GM12878 (cell line): ENCODE measurements around the gene HUS1. TPM values are rescaled to one million over a fixed set of nuclear protein-coding genes. Genes with fewer than 3 reads are reported as not detected.

Source experiments
- ATAC-seq: fragments of 200-7000 bp; cut with Tn5 transposase; 3 replicates; pipeline ENCODE4 v1.9.1; 2020; ENCODE audit warnings: mild to moderate bottlenecking, moderate library complexity
- BruUV-seq: library from RNA; stranded (reverse); fragments of 400-500 nt; replicated peaks from 2 replicates; lab custom pipeline; 2021; lab: Mats Ljungman, UMichigan
- CTCF ChIA-PET: fragments of 300-600 bp; sonication (Branson Sonifier 250); formaldehyde crosslinking; extraction: SDS; loops from one replicate; lab custom pipeline; 2021; ENCODE audit warnings: inconsistent platforms; lab: Yijun Ruan, JAX
- POLR2A ChIA-PET: fragments of 350-600 bp; formaldehyde crosslinking; extraction: SDS; loops from one replicate; lab custom pipeline; 2021; ENCODE audit warnings: inconsistent platforms; lab: Charles Lee
- RAD21 ChIA-PET: fragments of 300-600 bp; sonication (Branson Sonifier 250); formaldehyde crosslinking; loops from one replicate; lab custom pipeline; 2023; ENCODE audit warnings: antibody characterized with exemption; ENCODE audit not compliant: unreplicated experiment; lab: Charles Lee
- SMC1A ChIA-PET: fragments of 300-600 bp; sonication (Branson Sonifier 250); formaldehyde crosslinking; loops from one replicate; lab custom pipeline; 2023; ENCODE audit not compliant: unreplicated experiment, uncharacterized antibody; lab: Charles Lee
- DNase-seq: peaks from one replicate; pipeline ENCODE4 v3.0.0-alpha.2; 2011; ENCODE audit warnings: low read depth, low spot score
- FAIRE-seq: peaks from 3 replicates; lab custom pipeline; 2011; peaks lifted over from hg19 to GRCh38; lab: Jason Lieb, UNC
- H2AFZ ChIP-seq: 2 replicates; pipeline ENCODE4 v1.6.0; 2011; ENCODE audit warnings: low read depth, low read length, control low read depth; ENCODE audit not compliant: control insufficient read depth
- H3K27ac ChIP-seq: 2 replicates; pipeline ENCODE4 v1.5.1; 2011; ENCODE audit warnings: control low read depth; ENCODE audit not compliant: control insufficient read depth, insufficient read depth
- H3K27me3 ChIP-seq, 2 experiments: replicated peaks in 1 of 2; 2 replicates each; pipeline versions ENCODE4 v1.6.0 to v1.6.1; 2011; ENCODE audit warnings: low read length in 1 of 2; ENCODE audit not compliant: control insufficient read depth in 2 of 2, insufficient read depth in 2 of 2
- H3K36me3 ChIP-seq, 2 experiments: 2 replicates each; pipeline ENCODE4 v1.5.1; 2011; ENCODE audit warnings: low read length in 1 of 2; ENCODE audit not compliant: control insufficient read depth in 2 of 2, insufficient read depth in 2 of 2
- H3K4me1 ChIP-seq: 2 replicates; pipeline ENCODE4 v1.6.1; 2011; ENCODE audit warnings: mild to moderate bottlenecking, low read length, moderate library complexity, mixed read lengths; ENCODE audit not compliant: control insufficient read depth, insufficient read depth
- H3K4me2 ChIP-seq: 2 replicates; pipeline ENCODE4 v1.6.0; 2011; ENCODE audit warnings: control low read depth; ENCODE audit not compliant: control insufficient read depth, insufficient read depth
- H3K4me3 ChIP-seq: fragments of 200-600 bp; sonication (generic); 2 replicates; pipeline ENCODE4 v1.5.1; 2016
- H3K79me2 ChIP-seq: 2 replicates; pipeline ENCODE4 v1.6.0; 2011; ENCODE audit warnings: low read length; ENCODE audit not compliant: control insufficient read depth, insufficient read depth
- H3K9ac ChIP-seq: 2 replicates; pipeline ENCODE4 v1.8.0; 2011; ENCODE audit warnings: low read length, control low read depth, mixed read lengths; ENCODE audit not compliant: control insufficient read depth, insufficient read depth
- H3K9me3 ChIP-seq: replicated peaks from 3 replicates; pipeline ENCODE4 v1.5.1; 2011; ENCODE audit warnings: mild to moderate bottlenecking, low read length; ENCODE audit not compliant: control insufficient read depth, insufficient read depth
- H4K20me1 ChIP-seq: 2 replicates; pipeline ENCODE4 v1.6.0; 2011; ENCODE audit not compliant: control insufficient read depth, insufficient read depth
- CREM ChIP-seq: IDR thresholded peaks from 2 replicates; pipeline ENCODE4 v1.6.1; 2014; ENCODE audit warnings: antibody characterized with exemption, low read depth
- EZH2 ChIP-seq: IDR thresholded peaks from 2 replicates; pipeline ENCODE4 v1.6.1; 2012; ENCODE audit warnings: low read depth, mild to moderate bottlenecking, control low read depth, inconsistent platforms, low read length, borderline replicate concordance; ENCODE audit not compliant: control insufficient read depth
- FOXK2 ChIP-seq: fragments of 450-650 bp; IDR thresholded peaks from 2 replicates; pipeline ENCODE4 v1.6.1; 2017; ENCODE audit warnings: mild to moderate bottlenecking, moderate library complexity
- HCFC1 ChIP-seq: fragments of 150-350 bp; IDR thresholded peaks from 2 replicates; pipeline ENCODE4 v1.6.1; 2014; ENCODE audit warnings: low read length
- IKZF2 ChIP-seq, 2 experiments: fragments of 450-650 bp; IDR thresholded peaks; 2 replicates each; pipeline ENCODE4 v1.6.1; 2017; ENCODE audit warnings: mild to moderate bottlenecking in 2 of 2, moderate library complexity in 2 of 2
- IRF4 ChIP-seq: IDR thresholded peaks from 2 replicates; pipeline ENCODE4 v1.6.1; 2011; ENCODE audit warnings: low read depth, low read length
- KAT2A ChIP-seq: conservative IDR thresholded peaks from 2 replicates; pipeline ENCODE4 v1.6.1; 2011; ENCODE audit warnings: low read depth, low read length; ENCODE audit not compliant: control insufficient read depth
- LARP7 ChIP-seq: fragments of 450-650 bp; IDR thresholded peaks from 2 replicates; pipeline ENCODE4 v1.6.1; 2017; ENCODE audit warnings: mild to moderate bottlenecking
- MEF2B ChIP-seq: fragments of 450-650 bp; IDR thresholded peaks from 2 replicates; pipeline ENCODE4 v1.6.1; 2018; ENCODE audit warnings: mild to moderate bottlenecking, moderate library complexity; ENCODE audit not compliant: partially characterized antibody, poor library complexity, severe bottlenecking
- NKRF ChIP-seq: fragments of 450-650 bp; conservative IDR thresholded peaks from 2 replicates; pipeline ENCODE4 v1.6.1; 2017; ENCODE audit warnings: mild to moderate bottlenecking, moderate library complexity
- PKNOX1 ChIP-seq: fragments of 450-650 bp; IDR thresholded peaks from 2 replicates; pipeline ENCODE4 v1.6.1; 2016; ENCODE audit warnings: mild to moderate bottlenecking
- SPI1 ChIP-seq: IDR thresholded peaks from 2 replicates; pipeline ENCODE4 v1.6.1; 2011; ENCODE audit warnings: low read depth, mild to moderate bottlenecking, low read length, moderate library complexity, borderline replicate concordance; ENCODE audit not compliant: insufficient read depth
- TCF12 ChIP-seq: IDR thresholded peaks from 2 replicates; pipeline ENCODE4 v1.6.1; 2011; ENCODE audit warnings: low read depth, mild to moderate bottlenecking, low read length
- USF1 ChIP-seq: IDR thresholded peaks from 2 replicates; pipeline ENCODE4 v1.6.1; 2011; ENCODE audit warnings: borderline replicate concordance, low read depth, mild to moderate bottlenecking, moderate library complexity, mixed read lengths, low read length; ENCODE audit not compliant: insufficient read depth; ENCODE audit errors: extremely low read length
- YY1 ChIP-seq: IDR thresholded peaks from 2 replicates; pipeline ENCODE4 v1.6.1; 2011; ENCODE audit warnings: low read depth, mild to moderate bottlenecking, low read length
- ZBTB40 ChIP-seq: fragments of 450-650 bp; IDR thresholded peaks from 2 replicates; pipeline ENCODE4 v1.6.1; 2016; ENCODE audit warnings: mild to moderate bottlenecking, moderate library complexity, borderline replicate concordance
- WGBS: methylation state at CpG from one replicate; pipeline ENCODE4 v1.1.6; 2016; ENCODE audit warnings: low lambda C conversion rate; ENCODE audit not compliant: insufficient replicate concordance, insufficient coverage; ENCODE audit errors: missing lambda C conversion rate; 5-methylcytosine and 5-hydroxymethylcytosine counted together
- in situ Hi-C: fragments of 300-500 bp; cut with MboI; formaldehyde crosslinking; loops from 9 replicates; pipeline ENCODE4 v1.14.3; 2018; ENCODE audit warnings: mixed read lengths
- intact Hi-C: fragments of 100-400 bp; cut with micrococcal nuclease; formaldehyde crosslinking; loops from one replicate; pipeline ENCODE4 v1.14.2; 2022; ENCODE audit not compliant: unreplicated experiment
- polyA plus RNA-seq, 11 experiments: library from polyadenylated mRNA; depleted of rRNA in 4 of 11; unstranded in 6 of 11; stranded (reverse) in 5 of 11; fragments of >200 nt; fragmentation: Nextera tagmentation in 4 of 11; fragmentation: Illumina TruSeq in 1 of 11; extraction: Ambion mirVana in 4 of 11; extraction: Trizol in 1 of 11; gene quantifications; 1 replicate in 1 of 11; 2 replicates in 10 of 11; pipeline versions ENCODE4 v1.2.1 to v1.2.3, GENCODE V29; 2011 to 2016; ENCODE audit warnings: inconsistent platforms in 2 of 11, missing spikeins in 2 of 11, low read depth in 1 of 11
- total RNA-seq, 4 experiments: library from RNA; depleted of rRNA in 3 of 4; stranded (reverse); fragments of >200 nt in 3 of 4; fragmentation: Illumina TruSeq in 1 of 4; extraction: Trizol in 1 of 4; gene quantifications; 2 replicates each; pipeline versions ENCODE4 v1.2.1 to v1.2.3, GENCODE V29; 2013 to 2021

The HUS1 gene
- total and polyA plus RNA-seq, 10 of the 15 experiments (the other 5 are each of a cell fraction or from before 2014, with no cell fraction given): 10.4 to 35.5 (median 22.6) TPM

GRCh38 chr7:47932016-47932415 is 47.4 kb downstream of the HUS1 start:
- H3K4me2 ChIP-seq: no peak overlapping the region
- SMC1A ChIA-PET: interaction anchor here (1.3 kb wide), 1 partner anchor 13 kb away, joined by 3 read pairs; no protein-coding TSS in a partner anchor
- no peak for TF ChIP-seq SPI1
- TF ChIP-seq EZH2: no peak
- no peak for TF ChIP-seq FOXK2
- TF ChIP-seq PKNOX1: no peak
- no peak for TF ChIP-seq IRF4
- TF ChIP-seq CREM: no peak
- TF ChIP-seq KAT2A: no peak
- no peak for TF ChIP-seq ZBTB40
- no peak for TF ChIP-seq HCFC1
- TF ChIP-seq USF1: no peak
- no peak for TF ChIP-seq MEF2B
- TF ChIP-seq NKRF: no peak
- no peak for TF ChIP-seq TCF12
- TF ChIP-seq YY1: no peak
- no peak for TF ChIP-seq IKZF2 (IDR thresholded peaks at IDR 0.05)
- no peak for TF ChIP-seq LARP7
- TF ChIP-seq, all 136 proteins: peak for 0
- no peaks in the 10 kb centered on the region for H3K9me3 ChIP-seq
- CTCF ChIA-PET: no interaction called here
- H3K36me3 ChIP-seq: no peaks in the 10 kb centered on the region
- no peak overlapping the region for H3K27ac ChIP-seq
- ATAC-seq (no peak), FAIRE-seq (no peak), DNase-seq (no peak)
- H3K4me1 ChIP-seq: peaks cover 15% of the 10 kb centered on the region
- POLR2A ChIA-PET: no interaction called here
- no peaks in the 10 kb centered on the region for H4K20me1 ChIP-seq
- no peaks in the 10 kb centered on the region for H3K79me2 ChIP-seq
- H3K4me3 ChIP-seq: no peak overlapping the region
- WGBS: 30% methylated on average over 6 of the region's 6 CpGs
- intact Hi-C loops: no loop called here
- RAD21 ChIA-PET: no interaction called here
- BruUV-seq: no TSS peak
- H3K27me3 ChIP-seq: peaks cover 0 to 3% of the 10 kb centered on the region in 2 experiments; a peak in 2 of 4 replicates
- no peak overlapping the region for H3K9ac ChIP-seq
- no peak overlapping the region for H2AFZ ChIP-seq
- in situ Hi-C loops: loop anchor here (25.0 kb wide), 1 partner anchor 1830 kb away; the partner anchor contains the start of gene VWC2
